Activated B cell treated with CpG ODN at 0.5 μM for 24 hours (primary cell): ENCODE measurements around the gene CHMP4A. TPM values are rescaled to one million over a fixed set of nuclear protein-coding genes. Genes with fewer than 3 reads are reported as not detected.

Experiments
- ATAC-seq: fragments of 200-7000 bp; cut with Tn5 transposase; one replicate; pipeline ENCODE4 v1.10.0; 2021; ENCODE audit warnings: low read depth, mild to moderate bottlenecking, moderate library complexity
- CTCF ChIA-PET: fragments of 350-600 bp; sonication (Branson Sonifier 250); formaldehyde crosslinking; loops from one replicate; lab custom pipeline; 2021; ENCODE audit warnings: antibody characterized with exemption; lab: Charles Lee
- POLR2A ChIA-PET: fragments of 350-600 bp; sonication (Branson Sonifier 250); formaldehyde crosslinking; loops from one replicate; lab custom pipeline; 2021; ENCODE audit warnings: antibody characterized with exemption; lab: Charles Lee
- DNase-seq: peaks from one replicate; pipeline ENCODE4 v3.0.0; 2022
- H3K27ac Mint-ChIP-seq: one replicate; pipeline ENCODE4 v1.8.0; 2020; ENCODE audit warnings: mixed read lengths
- H3K27me3 Mint-ChIP-seq: one replicate; pipeline ENCODE4 v1.8.0; 2021; ENCODE audit warnings: mixed read lengths
- H3K36me3 Mint-ChIP-seq: one replicate; pipeline ENCODE4 v1.8.0; 2021; ENCODE audit warnings: low read depth, mixed read lengths
- H3K4me1 Mint-ChIP-seq: one replicate; pipeline ENCODE4 v1.8.0; 2021; ENCODE audit warnings: mixed read lengths
- H3K4me3 Mint-ChIP-seq: one replicate; pipeline ENCODE4 v1.8.0; 2020; ENCODE audit warnings: mild to moderate bottlenecking, mixed read lengths
- H3K9me3 Mint-ChIP-seq: one replicate; pipeline ENCODE4 v1.8.0; 2020; ENCODE audit warnings: mixed read lengths
- intact Hi-C: fragments of 100-400 bp; cut with micrococcal nuclease; formaldehyde crosslinking; loops from one replicate; pipeline ENCODE4 v1.15.1; 2024
- total RNA-seq: library from RNA; stranded (reverse); gene quantifications from 2 replicates; pipeline ENCODE4 v1.2.3, GENCODE V29; 2022
- TF ChIP-seq, protein P1 (sequence below): fragments of 200-600 bp; IDR thresholded peaks from one replicate; pipeline ENCODE4 v1.8.0; 2022; ENCODE audit warnings: antibody characterized with exemption, mild to moderate bottlenecking

The CHMP4A gene
- total RNA-seq, 1 donor from 2014 or later = 88.5 TPM

DNA sequence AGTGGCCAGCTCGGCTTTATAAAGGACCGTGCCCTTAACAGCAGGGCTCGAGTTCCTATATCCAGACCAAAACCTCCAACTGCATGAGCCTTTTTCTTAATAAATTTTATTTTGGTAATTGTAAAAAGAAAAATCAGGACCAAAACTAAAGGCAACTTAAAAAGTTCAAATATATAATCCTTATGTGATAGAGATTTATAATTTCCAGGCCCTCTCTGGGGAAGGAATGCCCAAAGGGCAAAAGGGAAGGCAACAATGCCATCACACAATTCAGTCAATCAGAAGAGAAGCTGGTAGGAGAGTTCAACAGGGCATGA is 24.3 kb downstream of the CHMP4A start:
- intact Hi-C loops = loop anchor here (2.0 kb wide), 1 partner anchor 42 kb away; the partner anchor contains the start of genes PSME2 and RNF31
- Mint-ChIP-seq H3K36me3 (peaks cover 64% of the 10 kb centered on the region), H3K9me3 (no peaks in the 10 kb centered on the region), H3K27me3 (no peaks in the 10 kb centered on the region), H3K4me1 (peaks cover 35% of the 10 kb centered on the region), H3K4me3 (peak overlapping the region; percentile 91), H3K27ac (peak overlapping the region; percentile 87)
- CTCF ChIA-PET = interaction anchor here (0.7 to 2.6 kb wide), 5 partner anchors 24 to 145 kb away, joined by 3 to 11 read pairs (median 5); partner anchors contain the start of genes CHMP4A, CIDEB and IRF9
- POLR2A ChIA-PET = interaction anchor here (0.6 to 3.7 kb wide), 18 partner anchors 8 to 112 kb away, joined by 3 to 44 read pairs (median 6); partner anchors contain the start of genes CHMP4A, DCAF11, EMC9 and IRF9
- TF ChIP-seq, protein P1, sequence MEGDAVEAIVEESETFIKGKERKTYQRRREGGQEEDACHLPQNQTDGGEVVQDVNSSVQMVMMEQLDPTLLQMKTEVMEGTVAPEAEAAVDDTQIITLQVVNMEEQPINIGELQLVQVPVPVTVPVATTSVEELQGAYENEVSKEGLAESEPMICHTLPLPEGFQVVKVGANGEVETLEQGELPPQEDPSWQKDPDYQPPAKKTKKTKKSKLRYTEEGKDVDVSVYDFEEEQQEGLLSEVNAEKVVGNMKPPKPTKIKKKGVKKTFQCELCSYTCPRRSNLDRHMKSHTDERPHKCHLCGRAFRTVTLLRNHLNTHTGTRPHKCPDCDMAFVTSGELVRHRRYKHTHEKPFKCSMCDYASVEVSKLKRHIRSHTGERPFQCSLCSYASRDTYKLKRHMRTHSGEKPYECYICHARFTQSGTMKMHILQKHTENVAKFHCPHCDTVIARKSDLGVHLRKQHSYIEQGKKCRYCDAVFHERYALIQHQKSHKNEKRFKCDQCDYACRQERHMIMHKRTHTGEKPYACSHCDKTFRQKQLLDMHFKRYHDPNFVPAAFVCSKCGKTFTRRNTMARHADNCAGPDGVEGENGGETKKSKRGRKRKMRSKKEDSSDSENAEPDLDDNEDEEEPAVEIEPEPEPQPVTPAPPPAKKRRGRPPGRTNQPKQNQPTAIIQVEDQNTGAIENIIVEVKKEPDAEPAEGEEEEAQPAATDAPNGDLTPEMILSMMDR = no peak
- DNase-seq (no peak), ATAC-seq (no peak)

DNA sequence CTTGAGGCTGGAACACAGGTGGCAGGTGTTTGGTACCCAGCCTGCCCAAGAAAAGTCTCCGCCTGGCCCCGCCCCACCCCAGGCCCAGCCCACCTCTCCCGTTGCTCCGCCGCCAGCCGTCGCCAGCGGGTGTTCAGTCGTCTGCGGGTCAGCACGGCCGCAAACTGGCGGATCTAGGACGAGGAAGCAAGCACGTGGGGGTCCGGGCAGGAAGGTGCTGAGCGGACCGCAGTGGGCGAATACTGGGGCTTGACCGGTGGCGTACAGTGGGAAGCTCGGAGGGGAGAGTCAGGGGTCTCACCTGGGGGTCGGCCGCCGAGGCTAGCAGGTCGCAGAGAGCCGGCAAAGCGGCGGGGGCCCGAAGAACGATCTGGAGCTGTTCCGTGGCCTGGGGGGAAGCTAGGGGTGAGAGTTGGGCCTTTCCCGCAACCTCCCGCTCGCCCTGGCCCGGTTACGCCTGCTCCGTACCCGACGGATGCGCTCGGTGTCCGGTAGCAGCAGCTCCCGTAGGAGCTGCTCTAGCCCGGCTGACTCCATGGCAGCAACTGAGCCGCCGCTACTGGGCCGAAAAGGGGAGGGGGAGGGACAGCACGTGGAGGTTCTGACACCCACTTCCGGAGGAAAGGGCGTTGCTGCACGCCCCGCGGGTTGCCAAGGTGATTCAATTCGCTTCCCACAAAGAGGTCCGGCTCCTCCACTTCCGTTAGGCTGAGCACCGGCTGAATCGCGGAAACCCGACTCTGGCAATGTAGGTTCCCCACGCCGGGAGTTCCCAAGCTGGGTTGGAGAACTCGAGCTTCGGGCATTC is 24.8 kb downstream of the CHMP4A start, which contains the start of gene IPO4:
Gene IPO4, minus strand, starts transcription at position 566 of the 808 bp plus-strand sequence. Its CDS starts 29 bp downstream, at position 537.
- peak within 1 kb of the TSS; percentile 87 for H3K27ac Mint-ChIP-seq
- no peaks in the 10 kb centered on the region for H3K9me3 Mint-ChIP-seq
- no peaks in the 10 kb centered on the region for H3K27me3 Mint-ChIP-seq
- TF ChIP-seq, protein P1 = no peak
- DNase-seq = peak; percentile 81
- POLR2A ChIA-PET = interaction anchor here (0.6 to 3.7 kb wide), 20 partner anchors 8 to 242 kb away, joined by 3 to 44 read pairs (median 5); partner anchors contain the start of genes CHMP4A, DCAF11, EMC9 and IRF9
- H3K4me1 Mint-ChIP-seq = peaks cover 32% of the 10 kb centered on the region
- peaks cover 68% of the 10 kb centered on the region for H3K36me3 Mint-ChIP-seq
- peak; percentile 92 for ATAC-seq
- H3K4me3 Mint-ChIP-seq = peak within 1 kb of the TSS; percentile 91
- intact Hi-C loops = loop anchor here (1.0 to 2.0 kb wide), 10 partner anchors 8 to 120 kb away; partner anchors contain the start of genes CHMP4A, DCAF11, EMC9 and GMPR2
- CTCF ChIA-PET = interaction anchor here (0.7 to 2.6 kb wide), 5 partner anchors 25 to 145 kb away, joined by 3 to 11 read pairs (median 5); partner anchors contain the start of genes CHMP4A, CIDEB and IRF9

DNA sequence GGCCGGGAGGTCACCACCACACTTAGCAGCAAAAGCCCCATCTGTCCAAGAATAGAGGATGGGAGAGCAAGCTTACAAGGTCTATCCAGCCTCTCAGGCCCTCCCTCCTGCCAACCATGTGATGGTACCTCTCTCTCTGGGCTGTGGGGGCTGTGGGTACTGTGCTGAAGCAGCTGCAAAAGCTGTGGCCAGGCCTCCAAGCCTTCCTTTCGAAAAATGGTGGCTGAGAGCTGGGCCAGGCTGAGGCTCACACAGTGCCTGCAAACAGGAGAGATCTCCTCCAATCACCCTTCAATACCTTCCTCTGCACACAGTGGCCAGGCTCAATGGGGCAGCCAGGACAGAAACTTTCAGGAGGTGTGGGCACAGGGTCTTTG is 25.8 kb downstream of the CHMP4A start:
- TF ChIP-seq, protein P1 = no peak
- Mint-ChIP-seq H3K27me3 (no peaks in the 10 kb centered on the region), H3K36me3 (peaks cover 71% of the 10 kb centered on the region), H3K27ac (peak overlapping the region; percentile 61), H3K9me3 (no peaks in the 10 kb centered on the region), H3K4me3 (peak overlapping the region; percentile 91), H3K4me1 (peaks cover 27% of the 10 kb centered on the region)
- intact Hi-C loops = no loop called here
- POLR2A ChIA-PET = interaction anchor here (1.0 to 3.7 kb wide), 7 partner anchors 15 to 243 kb away, joined by 4 to 44 read pairs (median 11); partner anchors contain the start of genes CHMP4A, DHRS1, EMC9 and IRF9
- no peak for DNase-seq
- no peak for ATAC-seq
- CTCF ChIA-PET = interaction anchor here (2.5 to 2.6 kb wide), 2 partner anchors 27 to 109 kb away, joined by 9 to 11 read pairs; partner anchors contain the start of gene IRF9

GRCh38 chr14:24186831-24187538 is 26.3 kb downstream of the CHMP4A start:
- no peak overlapping the region for H3K27ac Mint-ChIP-seq
- intact Hi-C loops = no loop called here
- TF ChIP-seq, protein P1 = no peak

More at GRCh38 chr14:24186831-24187538, 26.3 kb downstream of the CHMP4A start:
- Mint-ChIP-seq H3K4me3 (peak overlapping the region; percentile 45), H3K36me3 (peaks cover 71% of the 10 kb centered on the region), H3K9me3 (no peaks in the 10 kb centered on the region), H3K27me3 (no peaks in the 10 kb centered on the region), H3K4me1 (peaks cover 23% of the 10 kb centered on the region)
- ATAC-seq (no peak), DNase-seq (no peak)
- ChIA-PET CTCF (interaction anchor here (2.6 kb wide), 1 partner anchor 110 kb away, joined by 9 read pairs; no protein-coding TSS in a partner anchor), POLR2A (interaction anchor here (0.6 to 3.7 kb wide), 7 partner anchors 15 to 243 kb away, joined by 3 to 44 read pairs (median 4); partner anchors contain the start of genes CHMP4A, DHRS1, IRF9 and KHNYN)
